ENCODE measurements around the gene HNF4A. TPM values are rescaled to one million over a fixed set of nuclear protein-coding genes. Genes with fewer than 3 reads are reported as not detected.

HNF4A gene
- total and polyA plus RNA-seq, 5 donors from 2014 or later = not detected

GRCh38 chr20:44413575-44414345, 58.3 kb downstream of the HNF4A start:
- Mint-ChIP-seq H3K27ac (no peak overlapping the region), H3K9me3 (peaks cover 0 to 2% (median 0%) of the 10 kb centered on the region in 7 donors), H3K4me3 (no peak overlapping the region), H3K4me1 (no peaks in the 10 kb centered on the region), H3K27me3 (peaks cover 11% of the 10 kb centered on the region), H3K36me3 (no peaks in the 10 kb centered on the region)
- Histone ChIP-seq H3K4me1 (ENCODE audit: control insufficient read depth, insufficient read depth, low read length, poor library complexity, severe bottlenecking) (no peaks in the 10 kb centered on the region), H3K4me3 (ENCODE audit: low read depth, low read length) (no peak overlapping the region), H3K27ac (ENCODE audit: insufficient read depth, low read length, poor library complexity, severe bottlenecking) (no peak overlapping the region), H3K27me3 (ENCODE audit: control insufficient read depth, insufficient read depth, low read length) (peaks cover 2% of the 10 kb centered on the region), H3K9me3 (ENCODE audit: control insufficient read depth in 2 of 2, low read length in 2 of 2) (no peaks in the 10 kb centered on the region), H3K36me3 (ENCODE audit: control insufficient read depth, insufficient read depth, low read length) (no peaks in the 10 kb centered on the region)
- ATAC-seq (ENCODE audit: low read depth in 2 of 2) (no peak), DNase-seq (no peak)

DNA sequence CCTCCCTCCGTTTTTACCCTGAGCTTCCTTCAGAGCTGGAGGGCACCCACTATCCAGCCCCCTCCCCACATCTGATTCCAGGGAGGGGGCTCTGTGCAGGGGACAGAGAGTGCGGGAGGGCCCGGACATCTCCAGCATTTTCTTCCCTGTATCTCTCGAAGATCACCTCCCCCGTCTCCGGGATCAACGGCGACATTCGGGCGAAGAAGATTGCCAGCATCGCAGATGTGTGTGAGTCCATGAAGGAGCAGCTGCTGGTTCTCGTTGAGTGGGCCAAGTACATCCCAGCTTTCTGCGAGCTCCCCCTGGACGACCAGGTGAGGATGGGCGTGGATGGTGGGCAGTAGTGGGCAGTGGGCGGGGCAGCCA, 58.8 kb downstream of the HNF4A start:
- Mint-ChIP-seq H3K9me3 (peaks cover 0 to 2% (median 0%) of the 10 kb centered on the region in 7 donors), H3K36me3 (no peaks in the 10 kb centered on the region), H3K4me3 (no peak overlapping the region), H3K27ac (no peak overlapping the region), H3K4me1 (no peaks in the 10 kb centered on the region), H3K27me3 (peaks cover 9% of the 10 kb centered on the region)
- H3K27me3 ChIP-seq (ENCODE audit: control insufficient read depth, insufficient read depth, low read length) = peaks cover 2% of the 10 kb centered on the region
- DNase-seq (no peak), ATAC-seq (ENCODE audit: low read depth in 2 of 2) (no peak)
- no peaks in the 10 kb centered on the region for H3K4me1 ChIP-seq (ENCODE audit: control insufficient read depth, insufficient read depth, low read length, poor library complexity, severe bottlenecking)
- no peaks in the 10 kb centered on the region for H3K9me3 ChIP-seq (ENCODE audit: control insufficient read depth in 2 of 2, low read length in 2 of 2)
- no peak overlapping the region for H3K27ac ChIP-seq (ENCODE audit: insufficient read depth, low read length, poor library complexity, severe bottlenecking)
- no peak overlapping the region for H3K4me3 ChIP-seq (ENCODE audit: low read depth, low read length)
- H3K36me3 ChIP-seq (ENCODE audit: control insufficient read depth, insufficient read depth, low read length) = no peaks in the 10 kb centered on the region

- DNase-seq (no peak), ATAC-seq (ENCODE audit: low read depth in 2 of 2) (no peak)
- Mint-ChIP-seq H3K9me3 (peaks cover 0 to 2% (median 0%) of the 10 kb centered on the region in 7 donors), H3K27ac (no peak overlapping the region), H3K36me3 (no peaks in the 10 kb centered on the region), H3K4me3 (no peak overlapping the region), H3K4me1 (no peaks in the 10 kb centered on the region), H3K27me3 (peaks cover 9% of the 10 kb centered on the region)
- H3K4me1 ChIP-seq (ENCODE audit: control insufficient read depth, insufficient read depth, low read length, poor library complexity, severe bottlenecking) = no peaks in the 10 kb centered on the region
- no peak overlapping the region for H3K4me3 ChIP-seq (ENCODE audit: low read depth, low read length)
- H3K36me3 ChIP-seq (ENCODE audit: control insufficient read depth, insufficient read depth, low read length) = no peaks in the 10 kb centered on the region
- no peak overlapping the region for H3K27ac ChIP-seq (ENCODE audit: insufficient read depth, low read length, poor library complexity, severe bottlenecking)
- H3K9me3 ChIP-seq (ENCODE audit: control insufficient read depth in 2 of 2, low read length in 2 of 2) = no peaks in the 10 kb centered on the region
- peaks cover 2% of the 10 kb centered on the region for H3K27me3 ChIP-seq (ENCODE audit: control insufficient read depth, insufficient read depth, low read length)
These were observed 59.3 kb downstream of the HNF4A start for GRCh38 chr20:44414808-44415207.

GRCh38 chr20:44415833-44416715, 60.6 kb downstream of the HNF4A start:
- H3K27ac Mint-ChIP-seq = no peak overlapping the region
- H3K4me1 Mint-ChIP-seq = no peaks in the 10 kb centered on the region
- ATAC-seq (ENCODE audit: low read depth in 2 of 2) (no peak), DNase-seq (no peak)
- peaks cover 0 to 3% (median 0%) of the 10 kb centered on the region in 7 donors for H3K9me3 Mint-ChIP-seq
- Histone ChIP-seq H3K4me3 (ENCODE audit: low read depth, low read length) (no peak overlapping the region), H3K9me3 (ENCODE audit: control insufficient read depth in 2 of 2, low read length in 2 of 2) (no peaks in the 10 kb centered on the region), H3K4me1 (ENCODE audit: control insufficient read depth, insufficient read depth, low read length, poor library complexity, severe bottlenecking) (no peaks in the 10 kb centered on the region), H3K27me3 (ENCODE audit: control insufficient read depth, insufficient read depth, low read length) (no peaks in the 10 kb centered on the region), H3K27ac (ENCODE audit: insufficient read depth, low read length, poor library complexity, severe bottlenecking) (no peak overlapping the region), H3K36me3 (ENCODE audit: control insufficient read depth, insufficient read depth, low read length) (no peaks in the 10 kb centered on the region)
- H3K4me3 Mint-ChIP-seq = no peak overlapping the region
- no peaks in the 10 kb centered on the region for H3K36me3 Mint-ChIP-seq
- H3K27me3 Mint-ChIP-seq = peaks cover 9% of the 10 kb centered on the region

DNA sequence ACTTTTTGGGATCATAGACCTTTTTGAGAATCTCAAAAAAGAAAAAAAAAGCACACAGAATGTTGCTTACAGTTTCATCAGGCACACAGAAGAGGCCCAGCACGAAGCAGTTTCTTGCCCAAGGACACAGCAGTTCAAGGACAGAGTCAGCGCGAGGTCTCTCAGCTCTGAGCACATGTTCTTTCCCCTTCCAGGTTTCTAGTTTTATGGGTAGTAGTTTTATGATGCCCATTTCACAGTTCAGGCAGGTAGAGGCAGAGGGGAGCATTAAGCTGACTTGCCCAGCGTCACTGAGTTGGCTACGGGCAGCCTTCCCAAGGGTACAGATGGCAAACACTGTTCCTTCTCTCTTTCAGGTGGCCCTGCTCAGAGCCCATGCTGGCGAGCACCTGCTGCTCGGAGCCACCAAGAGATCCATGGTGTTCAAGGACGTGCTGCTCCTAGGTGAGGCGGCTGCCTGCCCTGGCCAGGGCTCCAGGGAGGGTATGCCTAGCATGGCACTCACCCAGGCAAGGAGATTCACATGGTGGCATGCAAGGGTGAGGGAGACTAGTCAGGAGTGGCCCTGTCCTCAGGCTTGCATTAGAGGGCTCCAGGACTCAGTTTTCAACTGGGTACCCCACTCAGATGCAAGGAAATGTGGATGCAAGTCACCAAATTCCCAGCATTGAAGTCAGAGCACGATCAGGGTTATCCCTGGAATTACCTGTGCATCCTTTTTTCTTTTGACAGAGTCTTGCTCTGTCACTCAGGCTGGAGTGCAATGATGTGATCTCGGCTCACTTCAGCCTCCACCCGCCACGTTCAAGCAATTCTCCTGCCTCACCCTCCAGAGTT, 62.8 kb downstream of the HNF4A start:
- H3K4me1 ChIP-seq (ENCODE audit: control insufficient read depth, insufficient read depth, low read length, poor library complexity, severe bottlenecking) = no peaks in the 10 kb centered on the region
- no peaks in the 10 kb centered on the region for H3K36me3 ChIP-seq (ENCODE audit: control insufficient read depth, insufficient read depth, low read length)
- Mint-ChIP-seq H3K4me1 (no peaks in the 10 kb centered on the region), H3K27ac (no peak overlapping the region), H3K36me3 (no peaks in the 10 kb centered on the region), H3K9me3 (peaks cover 0 to 2% (median 0%) of the 10 kb centered on the region in 7 donors), H3K27me3 (peaks cover 4% of the 10 kb centered on the region), H3K4me3 (no peak overlapping the region)
- H3K27me3 ChIP-seq (ENCODE audit: control insufficient read depth, insufficient read depth, low read length) = no peaks in the 10 kb centered on the region
- ATAC-seq (ENCODE audit: low read depth in 2 of 2) (no peak), DNase-seq (no peak)
- H3K4me3 ChIP-seq (ENCODE audit: low read depth, low read length) = no peak overlapping the region
- H3K27ac ChIP-seq (ENCODE audit: insufficient read depth, low read length, poor library complexity, severe bottlenecking) = no peak overlapping the region
- H3K9me3 ChIP-seq (ENCODE audit: control insufficient read depth in 2 of 2, low read length in 2 of 2) = no peaks in the 10 kb centered on the region

GRCh38 chr20:44419131-44419844, 63.8 kb downstream of the HNF4A start:
- H3K27ac Mint-ChIP-seq = no peak overlapping the region
- no peaks in the 10 kb centered on the region for H3K36me3 ChIP-seq (ENCODE audit: control insufficient read depth, insufficient read depth, low read length)
- H3K36me3 Mint-ChIP-seq = no peaks in the 10 kb centered on the region
- H3K27ac ChIP-seq (ENCODE audit: insufficient read depth, low read length, poor library complexity, severe bottlenecking) = no peak overlapping the region
- H3K27me3 ChIP-seq (ENCODE audit: control insufficient read depth, insufficient read depth, low read length) = no peaks in the 10 kb centered on the region
- peaks cover 0 to 2% (median 0%) of the 10 kb centered on the region in 7 donors for H3K9me3 Mint-ChIP-seq
- H3K4me1 Mint-ChIP-seq = no peaks in the 10 kb centered on the region
- peaks cover 4% of the 10 kb centered on the region for H3K27me3 Mint-ChIP-seq
- DNase-seq = no peak
- H3K4me3 Mint-ChIP-seq = no peak overlapping the region
- H3K4me1 ChIP-seq (ENCODE audit: control insufficient read depth, insufficient read depth, low read length, poor library complexity, severe bottlenecking) = no peaks in the 10 kb centered on the region
- H3K4me3 ChIP-seq (ENCODE audit: low read depth, low read length) = no peak overlapping the region
- H3K9me3 ChIP-seq (ENCODE audit: control insufficient read depth in 2 of 2, low read length in 2 of 2) = no peaks in the 10 kb centered on the region
- no peak for ATAC-seq (ENCODE audit: low read depth in 2 of 2)

DNA sequence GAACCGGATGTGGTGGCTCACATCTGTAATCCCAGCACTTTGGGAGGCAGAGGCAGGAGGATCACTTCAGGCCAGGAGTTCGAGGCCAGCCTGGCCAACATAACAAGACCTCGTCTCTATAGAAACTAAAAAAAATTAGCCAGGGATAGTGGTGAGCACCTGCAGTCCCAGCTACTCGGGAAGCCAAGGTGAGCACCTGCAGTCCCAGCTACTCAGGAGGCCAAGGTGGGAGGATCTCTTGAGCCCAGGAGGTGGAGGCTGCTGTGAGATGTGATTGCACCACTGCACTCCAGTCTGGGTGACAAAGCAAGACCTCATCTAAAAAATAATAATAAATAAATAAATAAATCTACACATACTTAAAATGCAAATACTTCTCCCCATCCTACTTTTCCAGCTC, 65.0 kb downstream of the HNF4A start:
- ATAC-seq (ENCODE audit: low read depth in 2 of 2) (no peak), DNase-seq (no peak)
- H3K4me1 ChIP-seq (ENCODE audit: control insufficient read depth, insufficient read depth, low read length, poor library complexity, severe bottlenecking) = no peaks in the 10 kb centered on the region
- Mint-ChIP-seq H3K4me1 (no peaks in the 10 kb centered on the region), H3K4me3 (no peak overlapping the region), H3K27ac (no peak overlapping the region), H3K9me3 (peaks cover 0 to 2% (median 0%) of the 10 kb centered on the region in 7 donors), H3K27me3 (no peaks in the 10 kb centered on the region), H3K36me3 (no peaks in the 10 kb centered on the region)
- H3K27me3 ChIP-seq (ENCODE audit: control insufficient read depth, insufficient read depth, low read length) = no peaks in the 10 kb centered on the region
- H3K9me3 ChIP-seq (ENCODE audit: control insufficient read depth in 2 of 2, low read length in 2 of 2) = no peaks in the 10 kb centered on the region
- no peak overlapping the region for H3K27ac ChIP-seq (ENCODE audit: insufficient read depth, low read length, poor library complexity, severe bottlenecking)
- no peaks in the 10 kb centered on the region for H3K36me3 ChIP-seq (ENCODE audit: control insufficient read depth, insufficient read depth, low read length)
- H3K4me3 ChIP-seq (ENCODE audit: low read depth, low read length) = no peak overlapping the region
